Putamen (tissue), 1 donor: ENCODE data around the gene OR8G5.
"Not testable (repeated sequence)": the region's sequence is repeated elsewhere in the genome, so short reads cannot be mapped to it uniquely, and the experiment has no call there.

Source experiments
- DNase-seq: peaks from one replicate; pipeline ENCODE4 v3.0.0-alpha.2; 2016; ENCODE audit warnings: low spot score

The OR8G5 gene, protein sequence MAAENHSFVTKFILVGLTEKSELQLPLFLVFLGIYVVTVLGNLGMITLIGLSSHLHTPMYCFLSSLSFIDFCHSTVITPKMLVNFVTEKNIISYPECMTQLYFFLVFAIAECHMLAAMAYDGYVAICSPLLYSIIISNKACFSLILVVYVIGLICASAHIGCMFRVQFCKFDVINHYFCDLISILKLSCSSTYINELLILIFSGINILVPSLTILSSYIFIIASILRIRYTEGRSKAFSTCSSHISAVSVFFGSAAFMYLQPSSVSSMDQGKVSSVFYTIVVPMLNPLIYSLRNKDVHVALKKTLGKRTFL

DNA sequence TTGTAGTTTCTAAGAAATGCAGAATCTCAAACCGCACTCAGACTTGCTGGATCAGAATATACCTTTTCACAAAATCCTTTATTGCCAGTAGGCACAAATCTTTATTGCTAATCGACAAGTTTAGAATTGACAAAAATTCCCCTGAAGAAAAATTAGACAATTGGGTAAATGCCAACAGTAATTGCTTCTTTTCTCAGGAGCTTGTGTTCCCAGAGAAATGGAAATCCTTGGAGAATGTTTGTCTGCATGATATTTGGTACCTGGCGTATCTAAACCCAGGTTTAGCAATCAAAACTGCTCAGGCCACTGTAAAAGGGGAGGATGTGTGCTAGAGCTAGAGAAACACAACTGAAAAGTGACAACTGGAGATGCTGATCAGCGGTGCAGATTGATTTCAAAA is at the start of gene OR8G5:
OR8G5 (plus strand) TSS at position 301 of the 400 bp plus-strand sequence. CDS start 8,556 bp downstream, outside the sequence.
- no peak for DNase-seq

GRCh38 chr11:124207102-124207792 is 48.9 kb upstream of the OR8G5 start:
- DNase-seq = no peak

DNA sequence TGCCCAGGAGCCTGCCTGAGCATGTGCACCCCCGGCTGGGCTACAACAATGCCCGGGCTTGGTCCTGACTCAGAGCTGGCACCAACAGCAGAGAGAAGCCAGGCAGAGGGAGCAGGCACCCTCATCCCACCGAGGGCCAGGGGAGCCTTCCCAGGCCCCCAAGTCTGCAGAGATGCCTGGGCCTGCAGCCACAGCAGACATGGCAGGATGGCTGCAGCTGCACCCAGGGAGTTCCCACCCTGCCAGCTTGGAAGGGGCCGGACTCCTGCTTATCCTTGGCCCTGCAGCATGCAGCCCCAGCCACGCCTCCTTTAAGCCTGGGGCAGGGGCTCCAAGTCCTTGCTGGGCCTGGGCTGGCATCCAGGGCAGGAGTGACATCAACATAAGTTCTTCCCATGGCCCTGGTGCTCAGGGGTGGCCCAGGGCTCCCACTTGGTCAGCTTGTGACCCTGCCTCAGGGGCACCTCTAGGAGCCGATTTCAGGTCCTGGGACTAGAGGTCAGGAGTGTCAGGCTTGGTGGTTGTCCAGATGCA is 46.3 kb upstream of the OR8G5 start:
- no peak for DNase-seq

- no peak for DNase-seq
Measured at GRCh38 chr11:124210421-124210820, 45.8 kb upstream of the OR8G5 start.

DNA sequence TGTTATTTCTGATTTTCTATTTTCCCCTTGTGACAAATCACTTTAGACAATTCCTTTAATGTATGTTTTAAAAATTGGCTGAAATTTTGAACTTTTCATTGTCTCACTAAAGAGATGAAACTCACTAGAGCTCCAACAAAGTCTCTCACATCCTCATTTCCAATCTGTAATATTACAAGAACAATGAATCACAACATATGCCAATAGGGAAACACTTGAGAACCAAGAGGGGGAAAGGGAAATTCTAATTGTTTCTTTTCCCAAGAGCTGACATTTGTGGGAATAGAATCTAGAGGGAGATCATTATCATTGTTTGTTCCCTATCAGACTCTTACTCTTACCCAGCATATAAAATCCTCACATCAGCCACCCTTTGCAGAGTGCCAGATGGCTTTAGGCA is 44.9 kb upstream of the OR8G5 start:
- no peak for DNase-seq

DNA sequence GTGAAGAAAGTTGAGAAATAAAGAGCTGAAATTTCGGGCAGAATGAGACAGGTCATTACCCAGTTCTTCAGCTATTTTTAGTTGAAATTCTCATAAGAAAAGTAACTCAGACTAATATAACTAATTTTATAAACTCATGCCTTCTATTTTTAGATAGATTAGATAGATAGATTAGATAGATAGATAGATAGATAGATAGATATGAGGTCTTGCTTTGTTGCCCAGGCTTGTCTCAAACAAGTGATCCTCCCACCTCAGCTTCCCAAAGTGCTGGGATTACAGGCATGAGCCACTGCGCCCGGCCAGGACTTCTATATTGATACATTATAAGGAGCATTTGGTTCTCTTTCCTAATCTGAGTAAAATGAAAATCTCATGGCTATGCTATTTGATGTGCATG is 42.1 kb upstream of the OR8G5 start:
- DNase-seq = no peak

GRCh38 chr11:124219126-124219525 is 37.0 kb upstream of the OR8G5 start:
- DNase-seq = no peak

- no peak for DNase-seq
Measured at GRCh38 chr11:124222407-124222806, 33.8 kb upstream of the OR8G5 start.

DNA sequence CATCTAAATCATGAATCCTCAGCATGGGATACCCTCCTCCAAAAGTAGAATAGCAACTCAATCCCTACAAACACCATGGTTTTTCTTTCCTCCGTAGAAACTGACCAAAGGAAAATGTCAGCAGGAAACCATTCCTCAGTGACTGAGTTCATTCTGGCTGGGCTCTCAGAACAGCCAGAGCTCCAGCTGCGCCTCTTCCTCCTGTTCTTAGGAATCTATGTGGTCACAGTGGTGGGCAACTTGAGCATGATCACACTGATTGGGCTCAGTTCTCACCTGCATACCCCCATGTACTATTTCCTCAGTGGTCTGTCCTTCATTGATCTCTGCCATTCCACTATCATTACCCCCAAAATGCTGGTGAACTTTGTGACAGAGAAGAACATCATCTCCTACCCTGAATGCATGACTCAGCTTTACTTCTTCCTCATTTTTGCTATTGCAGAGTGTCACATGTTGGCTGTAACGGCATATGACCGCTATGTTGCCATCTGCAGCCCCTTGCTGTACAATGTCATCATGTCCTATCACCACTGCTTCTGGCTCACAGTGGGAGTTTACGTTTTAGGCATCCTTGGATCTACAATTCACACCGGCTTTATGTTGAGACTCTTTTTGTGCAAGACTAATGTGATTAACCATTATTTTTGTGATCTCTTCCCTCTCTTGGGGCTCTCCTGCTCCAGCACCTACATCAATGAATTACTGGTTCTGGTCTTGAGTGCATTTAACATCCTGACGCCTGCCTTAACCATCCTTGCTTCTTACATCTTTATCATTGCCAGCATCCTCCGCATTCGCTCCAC is 31.4 kb upstream of the OR8G5 start:
- not testable (repeated sequence) for DNase-seq

DNA sequence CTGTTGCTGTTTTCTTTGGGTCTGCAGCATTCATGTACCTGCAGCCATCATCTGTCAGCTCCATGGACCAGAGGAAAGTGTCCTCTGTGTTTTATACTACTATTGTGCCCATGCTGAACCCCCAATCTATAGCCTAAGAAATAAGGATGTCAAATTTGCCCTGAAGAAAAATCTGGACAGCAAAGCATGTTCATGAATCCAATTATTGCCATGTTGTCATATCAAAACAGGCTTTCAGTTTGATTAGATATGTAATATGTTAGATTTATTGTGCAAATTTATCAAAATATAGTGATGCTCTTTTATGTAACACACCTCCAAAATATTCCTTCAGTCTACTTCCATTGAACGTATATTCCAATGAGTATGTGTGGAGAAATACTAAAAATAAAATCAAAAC is 30.7 kb upstream of the OR8G5 start:
- no peak for DNase-seq

DNA sequence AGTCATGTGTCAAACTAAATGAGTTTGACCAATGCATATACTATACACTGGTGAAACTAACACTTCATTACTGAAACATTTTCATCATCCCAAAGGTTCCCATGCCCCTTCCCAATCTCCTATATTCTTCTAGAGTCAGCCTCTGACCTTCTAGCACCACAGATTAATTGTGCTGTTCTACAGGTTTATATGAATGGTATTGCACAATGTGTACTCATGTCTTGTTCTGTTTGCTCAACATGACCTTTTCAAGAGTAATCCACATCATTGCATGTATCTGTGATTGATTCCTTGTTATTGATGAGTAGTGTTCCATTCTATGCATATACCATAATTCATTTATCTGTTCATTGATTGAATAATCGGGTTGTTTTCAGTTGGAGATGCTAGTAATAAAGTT is 22.8 kb upstream of the OR8G5 start:
- no peak for DNase-seq

GRCh38 chr11:124238512-124238911 is 17.7 kb upstream of the OR8G5 start:
- DNase-seq = no peak

DNA sequence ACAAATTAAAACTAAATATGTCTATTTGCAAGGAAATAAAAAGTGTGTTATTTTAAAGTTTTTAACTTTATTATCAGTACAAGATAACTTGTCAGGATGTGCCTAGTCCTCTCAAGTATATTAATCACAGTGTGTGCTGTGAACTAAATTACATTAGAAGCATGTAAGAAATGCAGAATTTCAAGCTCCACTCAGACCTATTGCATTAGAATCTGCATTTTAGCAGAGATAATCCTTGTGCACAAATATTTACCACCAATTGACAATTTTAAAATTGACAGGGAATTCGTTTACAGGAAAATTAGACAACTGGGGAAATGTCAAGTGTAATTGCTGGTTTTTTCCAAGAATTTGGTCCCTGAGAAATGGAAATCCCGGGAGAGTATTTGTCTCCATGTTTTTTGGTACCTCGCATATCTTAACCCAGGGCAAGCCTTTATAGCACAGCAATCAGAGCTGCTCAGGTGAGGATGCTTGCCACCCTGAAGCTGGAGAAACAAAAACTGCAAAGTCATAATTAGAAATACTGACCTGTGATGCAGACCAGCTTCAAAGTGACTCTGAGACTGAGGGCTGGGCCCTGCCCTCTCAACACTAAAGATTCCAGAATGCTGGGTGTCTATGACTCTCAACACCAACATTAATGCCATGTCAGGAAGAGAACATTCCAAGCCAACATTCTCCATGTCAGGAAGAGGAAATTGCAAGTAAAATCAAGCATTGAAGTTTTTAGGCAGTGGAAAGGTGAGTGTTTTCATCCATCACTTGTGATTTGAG is 15.4 kb upstream of the OR8G5 start, which contains the start of gene OR8G1:
OR8G1 (plus strand) TSS at position 475 of the 777 bp plus-strand sequence. CDS start 8,581 bp downstream, outside the sequence.
- no peak for DNase-seq

- DNase-seq = not testable (repeated sequence)
Measured at GRCh38 chr11:124249869-124250268, 6.3 kb upstream of the OR8G5 start.

DNA sequence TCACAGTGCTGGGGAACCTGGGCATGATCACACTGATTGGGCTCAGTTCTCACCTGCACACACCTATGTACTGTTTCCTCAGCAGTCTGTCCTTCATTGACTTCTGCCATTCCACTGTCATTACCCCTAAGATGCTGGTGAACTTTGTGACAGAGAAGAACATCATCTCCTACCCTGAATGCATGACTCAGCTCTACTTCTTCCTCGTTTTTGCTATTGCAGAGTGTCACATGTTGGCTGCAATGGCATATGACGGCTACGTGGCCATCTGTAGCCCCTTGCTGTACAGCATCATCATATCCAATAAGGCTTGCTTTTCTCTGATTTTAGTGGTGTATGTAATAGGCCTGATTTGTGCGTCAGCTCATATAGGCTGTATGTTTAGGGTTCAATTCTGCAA is 8.9 kb downstream of the OR8G5 start:
- DNase-seq = not testable (repeated sequence)

DNA sequence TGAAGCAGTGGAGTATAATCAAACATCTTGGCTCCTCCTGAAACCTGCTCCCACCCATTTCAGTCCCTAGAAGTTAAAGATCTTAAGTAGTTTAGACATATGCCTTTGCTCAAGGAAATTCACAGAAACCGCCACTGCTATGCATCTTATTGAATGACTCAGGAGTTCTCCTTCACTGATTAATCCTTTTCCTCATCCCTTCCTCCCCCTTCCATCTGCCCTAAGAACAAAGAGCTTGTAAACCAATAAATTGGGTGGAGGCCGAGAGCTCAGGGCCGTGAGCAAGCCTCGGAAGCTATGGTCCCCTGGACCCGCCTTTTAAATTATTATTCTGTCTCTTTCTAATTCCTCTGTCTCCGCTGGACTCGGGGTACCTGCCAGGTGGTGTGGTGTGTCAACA is 14.7 kb downstream of the OR8G5 start:
- not testable (repeated sequence) for DNase-seq

DNA sequence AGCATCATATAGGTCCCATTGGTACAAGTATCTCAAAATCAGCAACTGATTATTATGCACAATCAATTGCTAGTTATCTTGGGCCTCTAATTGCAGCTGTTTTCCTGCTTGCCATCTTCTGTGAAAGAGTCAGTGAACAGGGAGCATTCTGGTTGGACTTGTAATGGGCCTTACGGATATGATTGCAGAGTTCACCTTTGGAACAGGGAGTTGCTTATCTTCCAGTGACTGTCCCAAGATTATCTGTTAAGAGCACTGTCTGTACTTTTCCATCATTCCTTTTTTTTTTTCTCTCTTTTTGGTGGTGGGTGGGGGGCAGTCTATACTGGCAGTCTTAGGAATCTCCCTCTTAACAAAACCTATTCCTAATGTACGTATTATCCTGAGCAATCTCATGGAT is 17.8 kb downstream of the OR8G5 start:
- no peak for DNase-seq

GRCh38 chr11:124276081-124276480 is 19.9 kb downstream of the OR8G5 start:
- no peak for DNase-seq

- DNase-seq = no peak
Measured at GRCh38 chr11:124277207-124277606, 21.0 kb downstream of the OR8G5 start.

GRCh38 chr11:124277804-124278203 is 21.6 kb downstream of the OR8G5 start:
- no peak for DNase-seq

GRCh38 chr11:124278261-124278660 is 22.1 kb downstream of the OR8G5 start:
- DNase-seq = no peak
